A549 (cell line): ENCODE results near the gene MON2. TPM values are rescaled to one million over a fixed set of nuclear protein-coding genes. Genes with fewer than 3 reads are reported as not detected.

Experiments
- ATAC-seq, 2 experiments: fragments of 200-7000 bp in 1 of 2; fragments of >200 bp in 1 of 2; cut with Nextera tagmentation in 1 of 2; cut with Tn5 transposase in 1 of 2; 3 replicates each; pipeline versions ENCODE4 v1.8.0 to v1.9.1; 2018 to 2020; ENCODE audit warnings: mild to moderate bottlenecking in 1 of 2, moderate library complexity in 1 of 2
- CTCF ChIA-PET: fragments of 300-600 bp; sonication (Branson Sonifier 250); formaldehyde crosslinking; extraction: SDS; loops from one replicate; lab custom pipeline; 2021; ENCODE audit warnings: antibody characterized with exemption, inconsistent platforms; lab: Yijun Ruan, JAX
- POLR2A ChIA-PET: fragments of 350-600 bp; formaldehyde crosslinking; extraction: SDS; loops from one replicate; lab custom pipeline; 2021; ENCODE audit warnings: antibody characterized with exemption, inconsistent platforms; lab: Yijun Ruan, JAX
- DNase-seq, 2 experiments: peaks; one replicate each; pipeline versions ENCODE4 v3.0.0 to v3.0.0-alpha.2; 2011 to 2016; ENCODE audit warnings: low read depth in 1 of 2, low spot score in 1 of 2
- FAIRE-seq: peaks from 2 replicates; lab custom pipeline; 2011; peaks lifted over from hg19 to GRCh38; lab: Jason Lieb, UNC
- H3K27ac ChIP-seq, 2 experiments: fragments of >200 bp; sonication (Bioruptor Twin); formaldehyde crosslinking; 3 replicates each; pipeline ENCODE4 v1.5.1; 2016 to 2017
- H3K4me1 ChIP-seq: fragments of >200 bp; sonication (Bioruptor Twin); formaldehyde crosslinking; 3 replicates; pipeline ENCODE4 v1.6.1; 2016
- H3K4me2 ChIP-seq: fragments of >200 bp; sonication (Bioruptor Twin); formaldehyde crosslinking; 3 replicates; pipeline ENCODE4 v1.6.1; 2016
- H3K4me3 ChIP-seq: fragments of >200 bp; sonication (Bioruptor Twin); formaldehyde crosslinking; 3 replicates; pipeline ENCODE4 v1.5.1; 2016
- H3K9me3 ChIP-seq: fragments of >200 bp; sonication (Bioruptor Twin); formaldehyde crosslinking; 3 replicates; pipeline ENCODE4 v1.6.1; 2016
- BCL3 ChIP-seq: fragments of >200 bp; sonication (Bioruptor Twin); formaldehyde crosslinking; IDR thresholded peaks from 3 replicates; pipeline ENCODE4 v1.6.1; 2016
- CBX2 ChIP-seq: fragments of 200-600 bp; sonication (generic); IDR thresholded peaks from 2 replicates; pipeline ENCODE4 v1.6.1; 2016; ENCODE audit warnings: low read depth, mild to moderate bottlenecking, borderline replicate concordance
- CEBPB ChIP-seq, 2 experiments: fragments of >200 bp in 1 of 2; sonication (Bioruptor Twin) in 1 of 2; formaldehyde crosslinking in 1 of 2; IDR thresholded peaks; 2 replicates each; pipeline ENCODE4 v1.6.1; 2012 to 2016
- CHD4 ChIP-seq: fragments of 200-600 bp; sonication (generic); IDR thresholded peaks from 2 replicates; pipeline ENCODE4 v1.6.1; 2016; ENCODE audit warnings: antibody characterized with exemption, mild to moderate bottlenecking, borderline replicate concordance
- EHF ChIP-seq: fragments of 250-450 bp; sonication (Bioruptor Pico); IDR thresholded peaks from 2 replicates; pipeline ENCODE4 v1.5.0; 2020; ENCODE audit warnings: mild to moderate bottlenecking
- EHMT2 ChIP-seq: fragments of 200-600 bp; sonication (generic); IDR thresholded peaks from 2 replicates; pipeline ENCODE4 v1.6.1; 2016; ENCODE audit warnings: antibody characterized with exemption, low read depth, mild to moderate bottlenecking, moderate library complexity
- ESRRA ChIP-seq: fragments of 150-350 bp; IDR thresholded peaks from 2 replicates; pipeline ENCODE4 v1.6.1; 2014; ENCODE audit warnings: mild to moderate bottlenecking, low read length, borderline replicate concordance
- FOSL2 ChIP-seq, 2 experiments: fragments of 450-650 bp in 1 of 2; fragments of >200 bp in 1 of 2; sonication (Bioruptor Twin) in 1 of 2; formaldehyde crosslinking; IDR thresholded peaks; 2 replicates each; pipeline versions ENCODE4 v1.5.0 to v1.6.1; 2016 to 2020; ENCODE audit warnings: mild to moderate bottlenecking in 1 of 2, moderate library complexity in 1 of 2
- GATA3 ChIP-seq: IDR thresholded peaks from 2 replicates; pipeline ENCODE4 v1.6.1; 2012; ENCODE audit warnings: borderline replicate concordance
- HDAC2 ChIP-seq: fragments of 200-600 bp; sonication (generic); IDR thresholded peaks from 2 replicates; pipeline ENCODE4 v1.6.1; 2016
- HMGXB4 ChIP-seq: fragments of 250-450 bp; sonication (Bioruptor Pico); IDR thresholded peaks from 2 replicates; pipeline ENCODE4 v1.5.0; 2021; ENCODE audit warnings: mild to moderate bottlenecking, moderate library complexity, borderline replicate concordance
- HOXA7 ChIP-seq: fragments of 250-450 bp; sonication (Bioruptor Pico); IDR thresholded peaks from 2 replicates; pipeline ENCODE4 v1.5.0; 2020; ENCODE audit warnings: mild to moderate bottlenecking, moderate library complexity
- HOXB13 ChIP-seq: fragments of 250-450 bp; sonication (Bioruptor Pico); IDR thresholded peaks from 2 replicates; pipeline ENCODE4 v1.5.0; 2020; ENCODE audit warnings: low read depth, mild to moderate bottlenecking, moderate library complexity
- JUN ChIP-seq, 2 experiments: fragments of >200 bp; sonication (Bioruptor Twin); formaldehyde crosslinking; IDR thresholded peaks; 2 replicates in 1 of 2; 3 replicates in 1 of 2; pipeline ENCODE4 v1.6.1; 2016 to 2017
- JUNB ChIP-seq: fragments of >200 bp; sonication (Bioruptor Twin); formaldehyde crosslinking; IDR thresholded peaks from 2 replicates; pipeline ENCODE4 v1.6.1; 2016
- KDM1A ChIP-seq: fragments of 200-600 bp; sonication (generic); IDR thresholded peaks from 2 replicates; pipeline ENCODE4 v1.6.1; 2016; ENCODE audit warnings: low read depth, mild to moderate bottlenecking
- NR3C1 ChIP-seq: fragments of >200 bp; sonication (Bioruptor Twin); formaldehyde crosslinking; IDR thresholded peaks from 3 replicates; pipeline ENCODE4 v1.6.1; 2017
- POLR2A ChIP-seq: IDR thresholded peaks from 2 replicates; pipeline ENCODE4 v1.6.1; 2012; ENCODE audit warnings: mild to moderate bottlenecking, low read length
- RAD21 ChIP-seq, 2 experiments: fragments of >200 bp in 1 of 2; sonication (Bioruptor Twin) in 1 of 2; formaldehyde crosslinking in 1 of 2; IDR thresholded peaks in 1 of 2; conservative IDR thresholded peaks in 1 of 2; 2 replicates in 1 of 2; 3 replicates in 1 of 2; pipeline ENCODE4 v1.6.1; 2012 to 2018; ENCODE audit warnings: inconsistent platforms in 1 of 2
- RARB ChIP-seq: fragments of 250-450 bp; sonication (Bioruptor Pico); IDR thresholded peaks from 2 replicates; pipeline ENCODE4 v1.8.0; 2021; ENCODE audit warnings: mild to moderate bottlenecking, moderate library complexity
- RCOR1 ChIP-seq: fragments of 150-350 bp; IDR thresholded peaks from 2 replicates; pipeline ENCODE4 v1.6.1; 2014; ENCODE audit warnings: antibody characterized with exemption, low read length, low read depth
- REST ChIP-seq: fragments of 200-600 bp; sonication (generic); IDR thresholded peaks from 2 replicates; pipeline ENCODE4 v1.6.1; 2016; ENCODE audit warnings: antibody characterized with exemption, mild to moderate bottlenecking, moderate library complexity
- RNF2 ChIP-seq: fragments of 200-600 bp; sonication (generic); IDR thresholded peaks from 2 replicates; pipeline ENCODE4 v1.6.1; 2016; ENCODE audit warnings: low read depth, mild to moderate bottlenecking, antibody characterized with exemption, moderate library complexity, borderline replicate concordance
- SMC3 ChIP-seq: fragments of >200 bp; sonication (Bioruptor Twin); formaldehyde crosslinking; IDR thresholded peaks from 3 replicates; pipeline ENCODE4 v1.6.1; 2018; ENCODE audit warnings: inconsistent platforms
- SREBF2 ChIP-seq: fragments of 450-650 bp; IDR thresholded peaks from 2 replicates; pipeline ENCODE4 v1.6.1; 2014; ENCODE audit warnings: mild to moderate bottlenecking, moderate library complexity
- TP53 ChIP-seq: fragments of 250-450 bp; sonication (Bioruptor Pico); IDR thresholded peaks from 2 replicates; pipeline ENCODE4 v1.5.0; 2021; ENCODE audit warnings: mild to moderate bottlenecking, moderate library complexity
- ZC3H11A ChIP-seq: fragments of 450-650 bp; IDR thresholded peaks from 2 replicates; pipeline ENCODE4 v1.6.1; 2014; ENCODE audit warnings: antibody characterized with exemption, mild to moderate bottlenecking
- ZFP36 ChIP-seq: fragments of 450-650 bp; IDR thresholded peaks from 2 replicates; pipeline ENCODE4 v1.6.1; 2014; ENCODE audit warnings: borderline replicate concordance; ENCODE audit not compliant: partially characterized antibody
- ZNF302 ChIP-seq: fragments of 250-450 bp; sonication (Bioruptor Pico); IDR thresholded peaks from 2 replicates; pipeline ENCODE4 v1.9.0; 2021; ENCODE audit warnings: inconsistent platforms, mild to moderate bottlenecking, moderate library complexity
- ZSCAN20 ChIP-seq: fragments of 250-450 bp; sonication (Bioruptor Pico); IDR thresholded peaks from 2 replicates; pipeline ENCODE4 v1.8.0; 2022; ENCODE audit warnings: mild to moderate bottlenecking, moderate library complexity
- WGBS: methylation state at CpG from one replicate; pipeline ENCODE4 v1.1.6; 2017; ENCODE audit errors: missing lambda C conversion rate; 5-methylcytosine and 5-hydroxymethylcytosine counted together
- polyA plus RNA-seq, 4 experiments: library from polyadenylated mRNA; depleted of rRNA in 3 of 4; stranded (reverse); fragments of >200 nt; fragmentation: RNase III in 1 of 4; extraction: RNeasy Plus Mini Kit Qiagen cat#74134 plus additional on column Dnase treatment in 1 of 4; gene quantifications; 2 replicates in 3 of 4; 3 replicates in 1 of 4; pipeline ENCODE4 v1.2.3, GENCODE V29; 2011 to 2017
- TF ChIP-seq, protein P1 (sequence below): IDR thresholded peaks from 2 replicates; pipeline ENCODE4 v1.6.1; 2012
- TF ChIP-seq, protein P2 (sequence below): fragments of 450-650 bp; IDR thresholded peaks from 2 replicates; pipeline ENCODE4 v1.6.1; 2014; ENCODE audit warnings: antibody characterized with exemption

MON2 gene
- polyA plus RNA-seq, 2 of the 4 experiments (the other 2 are of a cell fraction) = 17.1 to 27.7 TPM

DNA sequence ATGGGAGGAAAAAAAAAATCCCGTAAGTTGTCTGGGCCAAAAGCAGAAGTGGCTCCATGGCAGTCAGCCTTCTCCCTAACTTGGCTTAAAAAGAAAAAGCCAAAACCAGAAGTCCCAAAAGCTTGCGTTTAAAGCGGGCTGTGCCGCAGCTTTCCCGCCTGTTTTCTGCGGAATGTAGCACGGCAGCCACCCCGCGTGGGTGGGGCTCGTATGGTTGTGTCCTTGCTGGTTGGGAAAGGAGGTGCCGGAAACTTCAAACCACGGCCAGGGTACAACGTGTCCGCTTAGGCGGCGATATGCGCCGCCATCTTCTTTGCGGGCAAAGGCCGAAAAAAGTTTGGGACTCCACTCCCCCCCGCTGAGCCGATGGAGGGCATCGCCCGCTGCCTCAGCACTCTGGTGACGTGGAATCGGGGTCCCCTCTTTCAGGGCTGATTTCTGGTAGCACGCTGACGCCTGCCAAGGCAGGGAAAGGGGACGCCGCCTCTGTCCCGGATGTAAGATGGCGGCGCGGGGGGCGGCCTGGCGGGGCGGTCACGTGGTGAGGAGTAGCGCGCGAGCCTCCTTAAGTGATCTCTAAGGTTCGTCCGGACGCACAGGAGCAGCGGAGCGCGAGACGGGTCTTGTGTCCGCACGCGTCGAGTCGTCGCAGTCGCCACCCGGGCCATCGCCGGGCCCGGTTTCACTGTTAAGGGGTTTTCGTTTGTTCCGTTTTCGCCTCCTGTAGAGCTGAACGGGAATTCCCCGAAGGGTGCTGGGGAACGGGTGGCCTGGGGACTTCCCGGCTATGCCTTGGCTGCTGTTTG, 135.8 kb downstream of the MON2 start:
- CTCF ChIA-PET = interaction anchor here (0.6 to 2.5 kb wide), 26 partner anchors 9 to 467 kb away, joined by 3 to 44 read pairs (median 3); no protein-coding TSS in a partner anchor
- no peak for FAIRE-seq
- peak; percentile 82 to 84 for ATAC-seq
- TF ChIP-seq HOXB13 (CRISPR knock-in tag) = peak; percentile 97
- peak; percentile 86 for TF ChIP-seq ZNF302
- 0 out of 2 replicates have a peak, but pooled peaks have one; percentile 36 for TF ChIP-seq HOXA7 (CRISPR knock-in tag)
- TF ChIP-seq TP53 (CRISPR knock-in tag) = peak; percentile 85
- no peak for TF ChIP-seq KDM1A
- TF ChIP-seq BCL3 = peak; percentile 95
- TF ChIP-seq, protein P1, sequence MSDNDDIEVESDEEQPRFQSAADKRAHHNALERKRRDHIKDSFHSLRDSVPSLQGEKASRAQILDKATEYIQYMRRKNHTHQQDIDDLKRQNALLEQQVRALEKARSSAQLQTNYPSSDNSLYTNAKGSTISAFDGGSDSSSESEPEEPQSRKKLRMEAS = peak; percentile 97
- no peak for TF ChIP-seq EHMT2
- TF ChIP-seq JUN (IDR thresholded peaks at IDR 0.05) = peak; percentile 93 to 97; a peak in 4 of 5 replicates
- no peak for TF ChIP-seq NR3C1
- peak in 1 of 2 experiments; percentile 5; a peak in 1 of 4 replicates for TF ChIP-seq CEBPB (IDR thresholded peaks at IDR 0.05)
- peak; percentile 83; the same call in 1 of the 2 replicates for TF ChIP-seq HMGXB4 (CRISPR knock-in tag)
- peak; percentile 95 for TF ChIP-seq POLR2A
- TF ChIP-seq, protein P2, sequence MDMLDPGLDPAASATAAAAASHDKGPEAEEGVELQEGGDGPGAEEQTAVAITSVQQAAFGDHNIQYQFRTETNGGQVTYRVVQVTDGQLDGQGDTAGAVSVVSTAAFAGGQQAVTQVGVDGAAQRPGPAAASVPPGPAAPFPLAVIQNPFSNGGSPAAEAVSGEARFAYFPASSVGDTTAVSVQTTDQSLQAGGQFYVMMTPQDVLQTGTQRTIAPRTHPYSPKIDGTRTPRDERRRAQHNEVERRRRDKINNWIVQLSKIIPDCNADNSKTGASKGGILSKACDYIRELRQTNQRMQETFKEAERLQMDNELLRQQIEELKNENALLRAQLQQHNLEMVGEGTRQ = peak; percentile 95
- no peak for TF ChIP-seq CBX2
- no peak for TF ChIP-seq SREBF2
- TF ChIP-seq RNF2 = peak; percentile 55; the same call in 1 of the 2 replicates
- peak; percentile 56; the same call in 1 of the 2 replicates for TF ChIP-seq GATA3
- TF ChIP-seq RARB = peak; percentile 73
- TF ChIP-seq RCOR1 = no peak
- TF ChIP-seq HDAC2 = no peak
- TF ChIP-seq RAD21 (conservative IDR thresholded peaks at IDR 0.05 in 1 of 2, IDR thresholded peaks at IDR 0.05 in 1 of 2) = peak in 1 of 2 experiments; percentile 12; a peak in 1 of 5 replicates
- peak; percentile 83 for TF ChIP-seq ZSCAN20
- peak; percentile 96 for TF ChIP-seq EHF (CRISPR knock-in tag)
- TF ChIP-seq FOSL2 (IDR thresholded peaks at IDR 0.05) = no peak
- peak; percentile 11 for TF ChIP-seq FOSL2 (CRISPR knock-in tag; IDR thresholded peaks at IDR 0.05)
- peak; percentile 1 for TF ChIP-seq ZFP36
- no peak for TF ChIP-seq ZC3H11A
- no peak; the same call in 1 of the 2 replicates for TF ChIP-seq REST
- peak; percentile 52; the same call in 1 of the 2 replicates for TF ChIP-seq ESRRA
- no peak for TF ChIP-seq JUNB
- no peak for TF ChIP-seq SMC3
- no peak for TF ChIP-seq CHD4

More for the DNA sequence above, 135.8 kb downstream of the MON2 start:
- Histone ChIP-seq H3K27ac (peak overlapping the region; percentile 98), H3K4me3 (peak overlapping the region; percentile 65), H3K4me1 (peaks cover 49% of the 10 kb centered on the region), H3K9me3 (no peaks in the 10 kb centered on the region), H3K4me2 (peak overlapping the region; percentile 84)
- WGBS = under 1% methylated on average over 63 of the region's 66 CpGs
- POLR2A ChIA-PET = interaction anchor here (0.6 to 2.3 kb wide), 32 partner anchors 9 to 1888 kb away, joined by 3 to 34 read pairs (median 4); partner anchors contain the start of gene MON2
- DNase-seq = peak; percentile 77 to 98
